ENCODE measurements around the gene CYP3A4.

- TF ChIP-seq, protein P1, sequence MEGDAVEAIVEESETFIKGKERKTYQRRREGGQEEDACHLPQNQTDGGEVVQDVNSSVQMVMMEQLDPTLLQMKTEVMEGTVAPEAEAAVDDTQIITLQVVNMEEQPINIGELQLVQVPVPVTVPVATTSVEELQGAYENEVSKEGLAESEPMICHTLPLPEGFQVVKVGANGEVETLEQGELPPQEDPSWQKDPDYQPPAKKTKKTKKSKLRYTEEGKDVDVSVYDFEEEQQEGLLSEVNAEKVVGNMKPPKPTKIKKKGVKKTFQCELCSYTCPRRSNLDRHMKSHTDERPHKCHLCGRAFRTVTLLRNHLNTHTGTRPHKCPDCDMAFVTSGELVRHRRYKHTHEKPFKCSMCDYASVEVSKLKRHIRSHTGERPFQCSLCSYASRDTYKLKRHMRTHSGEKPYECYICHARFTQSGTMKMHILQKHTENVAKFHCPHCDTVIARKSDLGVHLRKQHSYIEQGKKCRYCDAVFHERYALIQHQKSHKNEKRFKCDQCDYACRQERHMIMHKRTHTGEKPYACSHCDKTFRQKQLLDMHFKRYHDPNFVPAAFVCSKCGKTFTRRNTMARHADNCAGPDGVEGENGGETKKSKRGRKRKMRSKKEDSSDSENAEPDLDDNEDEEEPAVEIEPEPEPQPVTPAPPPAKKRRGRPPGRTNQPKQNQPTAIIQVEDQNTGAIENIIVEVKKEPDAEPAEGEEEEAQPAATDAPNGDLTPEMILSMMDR (IDR thresholded peaks at IDR 0.05): no peak
- TF ChIP-seq POLR2A (IDR thresholded peaks at IDR 0.05) (no peak), EP300 (IDR thresholded peaks at IDR 0.05) (no peak)
Measured at GRCh38 chr7:99739699-99740572, 44.0 kb downstream of the CYP3A4 start.

Measured in tibial nerve (tissue), 4 donors.